ENCODE measurements around the gene CACNA1C.

Gene CACNA1C

DNA sequence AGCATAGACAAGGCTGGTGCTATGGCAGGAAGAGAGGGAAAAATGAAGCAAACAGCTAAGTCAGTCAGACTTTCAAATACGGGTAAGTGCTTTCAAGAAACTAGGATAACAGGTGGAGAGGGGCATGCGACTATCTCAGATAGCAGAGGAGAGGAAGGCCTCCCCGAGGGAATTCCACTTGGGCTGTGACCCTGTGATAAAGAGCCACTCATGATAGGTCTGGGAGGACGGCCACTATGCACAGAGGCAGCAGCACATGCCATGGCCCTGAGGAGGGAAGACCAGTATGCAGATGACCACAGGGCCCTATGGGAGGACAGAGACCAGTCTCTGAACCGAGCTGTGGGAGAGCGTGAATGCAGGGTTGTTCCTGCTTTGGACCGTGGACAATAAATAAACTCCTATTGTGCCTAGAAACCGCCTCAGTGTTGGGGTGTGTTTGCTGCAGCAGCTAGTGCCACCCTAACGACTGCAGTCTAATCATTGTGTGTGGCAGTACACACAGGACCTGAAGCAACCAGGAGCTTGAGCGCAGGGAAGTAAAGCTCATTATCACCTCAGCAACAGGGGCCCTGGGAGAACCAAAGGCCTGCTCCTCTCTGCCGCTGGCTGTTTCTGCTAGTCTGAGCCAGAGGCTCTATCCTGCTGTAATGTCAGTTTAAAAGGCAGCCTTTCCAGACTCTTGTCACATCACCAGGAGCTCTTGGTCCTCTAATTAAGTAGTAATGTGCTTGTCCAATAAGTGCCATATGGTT, 119.1 kb downstream of the CACNA1C start:
- DNase-seq (ENCODE audit: low spot score), result no peak

DNA sequence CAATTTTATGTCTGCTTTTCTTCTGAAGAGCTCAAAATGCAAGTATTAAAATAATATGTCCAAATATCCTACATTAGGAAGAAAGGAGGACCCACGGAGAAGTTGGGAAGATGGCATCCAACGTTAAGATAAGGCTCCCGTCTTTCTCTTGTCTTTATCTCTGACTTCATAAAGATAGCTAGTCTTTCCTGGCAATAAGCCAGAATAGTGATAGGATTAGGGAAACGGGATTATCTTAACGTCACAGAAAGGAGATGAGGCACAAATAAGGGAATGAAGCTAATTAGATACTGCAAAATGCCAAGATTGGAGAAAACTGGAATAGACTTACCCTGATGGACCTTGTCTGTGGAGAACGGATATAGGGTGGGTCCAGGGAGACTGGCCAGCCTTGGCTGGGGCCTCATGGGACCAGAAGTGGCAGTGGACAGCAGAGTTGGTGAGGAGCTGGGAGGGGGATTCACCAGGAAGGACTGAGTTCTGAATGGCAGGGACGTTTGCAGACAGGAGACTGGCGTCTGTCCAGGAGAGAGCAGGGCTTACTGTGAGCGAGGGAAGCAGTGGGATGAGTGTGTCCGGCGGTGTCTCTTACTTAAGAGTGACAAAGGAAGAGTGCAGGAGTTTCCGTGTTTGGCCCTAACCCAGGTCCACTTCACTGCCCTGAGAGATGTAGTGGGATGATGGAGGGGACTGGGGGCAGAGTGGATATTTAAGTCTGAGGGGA, 119.9 kb downstream of the CACNA1C start:
- no peak for DNase-seq (ENCODE audit: low spot score)

DNA sequence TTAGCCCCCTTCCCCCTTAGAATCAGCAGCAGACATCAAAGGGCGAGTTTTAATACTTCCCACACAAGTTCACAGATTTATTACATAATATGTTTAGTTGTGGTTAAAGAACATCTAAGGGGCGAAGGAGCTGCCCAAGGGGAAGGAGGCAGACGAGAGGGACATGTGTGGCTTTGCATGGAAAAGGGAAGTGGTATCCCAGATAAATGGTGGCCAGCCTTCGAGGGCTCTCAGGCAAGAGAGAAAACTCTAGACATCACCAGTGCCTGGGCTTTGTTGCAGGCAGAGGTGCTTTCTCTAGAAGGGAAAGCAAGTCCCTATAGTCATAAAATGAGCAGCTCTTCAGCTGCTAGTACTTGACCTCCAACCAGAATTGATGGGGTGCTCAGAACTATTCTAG, 121.2 kb downstream of the CACNA1C start:
- DNase-seq (ENCODE audit: low spot score), result no peak

DNA sequence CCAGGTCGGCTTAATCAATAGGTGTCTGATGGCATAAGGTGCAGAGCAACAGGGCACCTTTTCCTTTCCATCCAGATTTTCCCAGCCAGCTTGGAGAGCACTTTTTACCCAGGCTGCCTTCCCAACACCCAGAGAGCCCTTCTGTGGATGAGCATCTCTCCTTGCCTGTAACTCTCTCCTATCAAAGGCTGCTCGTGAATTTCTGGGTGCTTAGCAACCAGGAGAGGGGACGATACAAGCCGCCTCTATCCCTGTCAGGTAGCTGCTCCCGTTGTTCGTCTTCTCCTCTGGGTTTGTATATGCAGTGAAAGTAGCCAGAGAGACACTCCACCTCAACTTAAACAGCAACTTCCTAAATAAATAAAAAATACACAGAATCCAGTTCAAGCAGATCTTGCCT, 124.2 kb downstream of the CACNA1C start:
- DNase-seq (ENCODE audit: low spot score), result no peak

DNA sequence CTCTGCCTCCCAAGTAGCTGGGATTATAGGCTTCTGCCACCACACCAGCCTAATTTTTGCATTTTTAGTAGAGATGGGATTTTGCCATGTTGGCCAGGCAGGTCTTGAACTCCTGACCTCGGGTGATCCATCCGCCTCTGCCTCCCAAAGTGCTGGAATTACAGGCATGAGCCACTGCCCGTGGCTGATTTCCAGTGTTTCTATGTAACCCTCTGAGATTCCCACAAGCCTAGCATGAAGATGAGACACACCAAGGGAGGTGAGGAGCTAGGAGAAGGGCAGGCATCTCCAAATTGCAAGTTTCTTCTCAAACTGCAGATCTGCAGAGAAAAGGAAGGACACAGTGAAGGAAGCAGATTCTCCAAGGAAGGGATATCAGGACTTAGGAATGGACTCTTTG, 125.0 kb downstream of the CACNA1C start:
- DNase-seq (ENCODE audit: low spot score), result no peak

DNA sequence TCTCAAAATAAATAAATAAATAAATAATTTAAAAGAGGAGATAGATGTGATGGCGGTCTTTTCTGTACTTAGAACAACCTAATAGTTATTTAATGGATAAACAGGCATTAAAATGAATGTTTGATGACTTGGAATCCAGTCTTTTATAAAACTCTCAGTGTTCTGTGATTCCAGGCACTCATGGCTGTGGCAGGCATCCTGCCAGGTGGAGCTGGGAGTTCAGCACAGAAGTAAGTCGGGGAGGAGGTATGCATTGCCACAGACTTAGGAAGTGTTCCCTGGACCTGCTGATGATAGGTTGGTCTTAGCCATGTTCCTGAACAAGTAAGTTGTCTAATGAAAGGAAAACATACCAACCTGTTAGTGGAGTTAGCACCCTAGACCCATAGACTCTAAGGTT, 126.3 kb downstream of the CACNA1C start:
- no peak for DNase-seq (ENCODE audit: low spot score)

DNA sequence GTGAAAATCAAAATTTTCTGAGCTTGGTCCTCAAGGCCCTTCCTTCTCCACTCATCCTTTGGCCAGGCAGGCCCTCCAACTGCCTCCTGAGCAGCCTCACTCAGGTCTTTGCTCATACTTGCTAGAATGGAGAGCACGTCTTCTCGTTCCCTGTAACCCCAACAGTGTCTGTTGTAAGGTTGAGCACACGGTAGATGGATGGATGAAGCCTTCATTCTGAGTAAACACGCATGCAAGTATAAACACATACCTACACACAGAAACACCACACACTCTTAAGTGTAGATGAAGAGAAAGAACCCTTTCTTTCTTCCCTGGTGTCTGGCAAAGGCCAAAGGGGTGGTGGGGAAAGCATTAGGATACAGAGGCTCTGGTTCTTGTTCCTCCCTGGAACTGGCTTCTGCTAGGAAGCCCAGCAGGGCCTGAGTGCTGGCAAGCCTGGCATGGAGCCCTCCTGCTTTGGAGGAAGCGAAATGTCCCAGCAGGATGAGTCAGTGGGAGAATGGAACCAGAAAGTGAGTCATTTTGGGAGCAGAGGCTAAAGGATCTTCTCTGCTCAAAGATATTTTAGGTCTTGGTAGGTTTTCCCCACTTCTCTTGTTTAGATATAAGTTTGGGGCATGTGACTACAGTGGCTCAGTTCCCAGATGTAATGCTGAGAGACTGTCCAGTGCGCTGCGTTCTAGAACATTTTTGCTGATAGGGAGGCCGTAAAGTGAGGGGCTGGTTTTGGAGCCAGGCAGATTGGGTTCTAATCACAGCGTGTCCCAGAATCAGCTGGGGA, 127.4 kb downstream of the CACNA1C start:
- no peak for DNase-seq (ENCODE audit: low spot score)

DNA sequence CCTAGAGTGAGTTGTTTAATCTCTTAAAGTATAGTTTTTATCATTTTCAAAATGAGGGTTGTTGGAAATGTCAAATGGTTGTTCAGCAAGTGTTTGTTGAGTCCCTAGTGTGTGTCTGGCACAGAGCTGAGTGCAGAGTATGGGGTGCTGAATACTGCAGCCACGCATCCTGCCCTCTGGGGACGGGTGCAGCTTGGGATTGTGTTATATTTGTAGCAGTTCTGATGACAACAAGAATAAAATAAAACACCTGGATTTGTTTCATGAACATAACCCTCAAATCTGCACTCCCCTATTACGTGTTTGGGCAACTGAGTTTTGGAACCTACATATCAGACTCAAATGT, 127.9 kb downstream of the CACNA1C start:
- no peak for DNase-seq (ENCODE audit: low spot score)

DNA sequence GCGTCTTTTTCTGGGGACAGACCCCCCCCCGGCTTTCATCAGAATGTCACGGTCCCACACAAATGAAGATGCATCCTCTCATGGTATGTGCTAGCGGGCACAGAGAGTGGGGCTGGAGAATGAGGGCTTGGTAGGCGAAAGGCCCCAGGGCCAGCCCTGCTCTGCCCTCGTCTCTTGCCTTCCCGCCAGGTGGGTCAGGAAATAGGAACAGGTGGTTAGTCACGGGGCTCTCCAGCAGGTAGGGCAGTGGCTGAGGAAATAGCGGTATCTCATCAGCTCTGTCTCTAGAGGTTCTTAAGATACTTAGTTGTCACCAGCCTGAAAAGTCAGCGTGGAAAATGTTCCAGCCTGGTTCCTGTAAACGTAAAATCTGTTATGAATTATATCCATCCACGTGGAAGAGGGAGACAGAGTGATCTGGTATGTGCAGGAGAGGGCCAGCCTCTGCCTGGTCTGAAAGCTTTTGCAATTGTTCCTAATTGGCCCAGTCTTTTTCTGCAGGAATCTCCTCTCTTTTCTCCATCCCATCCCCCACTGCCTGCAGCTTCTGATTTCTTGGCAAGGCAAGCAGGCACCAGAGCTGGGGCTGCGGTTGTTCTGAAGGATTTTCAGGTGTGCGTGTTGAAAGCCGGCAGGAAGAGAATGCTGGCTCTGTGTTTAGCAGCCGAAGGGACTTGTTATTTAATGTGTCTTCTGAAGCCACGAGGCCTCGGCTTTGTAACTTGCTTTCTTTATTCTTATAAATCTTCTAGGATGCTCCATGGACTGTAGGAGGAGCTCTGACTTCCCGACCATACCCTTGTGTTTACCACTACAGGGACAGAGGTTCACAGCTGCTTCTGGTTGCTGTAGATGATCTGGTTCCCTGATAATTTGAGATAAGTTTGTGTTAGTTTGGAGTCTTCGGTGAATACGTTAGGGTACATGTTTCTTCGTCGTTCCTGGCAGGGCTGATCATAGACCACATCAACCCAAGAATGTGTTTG, 131.1 kb downstream of the CACNA1C start:
- no peak for DNase-seq (ENCODE audit: low spot score)

DNA sequence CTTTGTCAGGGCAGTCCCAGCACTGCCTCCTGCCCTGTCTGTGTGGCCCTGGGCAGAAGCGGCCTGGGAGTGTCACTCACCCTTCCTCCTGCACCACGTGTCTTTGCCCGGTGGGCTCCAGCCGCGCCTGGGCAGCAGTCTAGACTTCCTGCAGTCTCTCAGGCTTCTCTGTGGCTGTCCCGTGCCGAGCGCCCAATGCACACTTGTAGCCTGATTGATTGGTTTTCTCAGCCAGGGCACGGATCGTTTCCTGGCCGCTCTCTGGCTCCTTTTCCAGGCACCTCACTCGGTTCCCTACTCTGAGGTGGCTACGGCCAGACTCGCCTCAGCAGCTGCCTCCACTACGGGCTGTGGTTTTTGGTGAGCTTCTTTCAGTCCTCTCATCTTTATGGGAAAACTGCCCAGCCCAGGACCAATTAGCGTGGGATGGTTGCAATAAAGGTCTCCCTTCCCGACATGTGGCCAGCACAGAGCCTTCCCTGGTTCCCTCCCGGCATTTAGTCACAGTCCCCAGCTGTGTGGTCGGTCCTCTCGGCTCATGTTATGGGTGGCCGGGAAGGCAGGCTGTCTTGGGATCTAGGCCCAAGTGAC, 133.1 kb downstream of the CACNA1C start:
- no peak for DNase-seq (ENCODE audit: low spot score)

DNA sequence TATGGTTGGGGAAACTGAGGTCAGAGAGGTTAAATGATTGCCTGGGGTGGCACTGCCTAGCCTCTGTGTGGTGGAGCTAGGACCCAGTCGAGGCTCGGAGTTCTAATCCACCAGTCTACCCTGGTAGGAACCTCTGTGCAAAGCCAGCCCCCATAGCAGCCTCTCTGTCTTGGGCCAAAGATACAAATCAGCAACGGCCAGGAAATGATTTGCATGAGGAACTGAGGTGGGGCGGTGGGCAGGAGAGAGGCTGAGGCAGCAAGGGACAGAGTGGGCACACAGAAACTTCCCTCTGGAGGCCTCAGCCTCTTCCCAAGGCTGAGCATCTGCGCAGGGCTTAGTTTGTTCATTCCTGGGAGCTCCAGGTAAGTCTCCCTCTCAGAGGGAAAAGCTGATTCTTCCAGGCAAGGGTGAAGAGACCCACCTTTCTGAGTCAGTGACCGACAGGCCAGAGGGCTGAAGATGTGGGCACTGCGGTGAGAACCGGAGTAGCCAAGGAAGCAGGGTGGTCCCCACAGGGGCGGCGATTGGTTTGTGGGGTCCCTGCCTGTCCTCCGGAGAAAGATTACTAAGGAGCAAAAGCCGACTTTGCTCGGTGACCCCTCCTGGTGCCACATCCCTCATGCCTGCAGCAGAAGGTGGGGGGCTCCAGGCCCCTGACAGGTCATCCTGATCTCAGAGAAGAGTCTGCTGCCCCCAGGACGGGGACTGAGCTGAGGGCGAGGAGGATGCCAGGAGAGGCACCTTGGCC, 134.6 kb downstream of the CACNA1C start:
- peak; percentile 52 for DNase-seq (ENCODE audit: low spot score)

DNA sequence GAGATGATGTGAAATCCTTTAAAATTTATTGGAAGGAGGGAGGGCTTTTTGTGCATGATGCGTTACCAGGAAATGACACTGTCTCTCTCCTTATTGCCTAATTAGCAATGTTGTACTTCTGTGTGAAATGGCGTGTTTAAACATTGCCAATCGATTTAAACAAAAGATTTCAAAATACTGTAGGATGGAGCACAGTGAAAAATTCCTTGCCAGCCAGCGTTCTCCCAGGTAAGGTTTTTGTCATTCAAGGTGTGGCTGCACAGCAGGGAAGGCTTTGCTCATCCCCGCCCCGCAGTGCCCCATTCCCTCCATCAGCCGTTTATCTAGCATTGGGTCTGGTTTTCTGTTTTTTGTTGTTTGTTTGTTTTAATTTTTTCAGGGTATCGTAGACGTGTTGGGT, 137.3 kb downstream of the CACNA1C start:
- no peak for DNase-seq (ENCODE audit: low spot score)

DNA sequence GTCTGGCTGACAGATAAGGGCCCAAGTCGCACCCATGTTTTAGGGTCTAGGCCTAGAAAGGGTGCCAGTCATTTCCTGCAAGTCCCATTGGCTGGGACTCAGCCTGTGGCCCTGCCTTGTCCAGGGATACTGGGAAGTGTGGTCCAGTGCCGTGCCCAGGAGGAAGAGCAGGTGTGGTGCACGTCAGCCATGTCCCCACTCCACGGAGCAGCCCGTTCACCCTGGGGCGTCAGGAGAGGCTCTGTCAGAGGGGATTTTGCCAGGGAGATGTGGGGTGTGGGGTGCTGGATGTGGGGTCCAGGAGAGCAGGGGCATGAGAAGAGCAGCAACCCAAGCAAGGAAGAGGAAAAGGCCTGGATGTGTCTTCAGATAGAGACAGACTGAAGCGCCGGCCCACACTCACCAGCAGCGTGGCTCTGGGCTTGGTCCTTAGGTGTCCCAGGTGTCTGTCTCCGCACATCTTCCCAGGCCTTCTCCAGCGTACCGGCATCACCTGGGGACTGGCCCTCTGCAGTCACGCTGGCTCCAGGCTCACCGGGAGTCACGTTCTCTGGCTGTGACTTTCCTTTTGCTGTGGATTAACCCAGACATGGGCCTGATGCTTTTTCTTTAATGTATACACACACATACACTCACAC, 138.2 kb downstream of the CACNA1C start:
- DNase-seq (ENCODE audit: low spot score), result no peak

DNA sequence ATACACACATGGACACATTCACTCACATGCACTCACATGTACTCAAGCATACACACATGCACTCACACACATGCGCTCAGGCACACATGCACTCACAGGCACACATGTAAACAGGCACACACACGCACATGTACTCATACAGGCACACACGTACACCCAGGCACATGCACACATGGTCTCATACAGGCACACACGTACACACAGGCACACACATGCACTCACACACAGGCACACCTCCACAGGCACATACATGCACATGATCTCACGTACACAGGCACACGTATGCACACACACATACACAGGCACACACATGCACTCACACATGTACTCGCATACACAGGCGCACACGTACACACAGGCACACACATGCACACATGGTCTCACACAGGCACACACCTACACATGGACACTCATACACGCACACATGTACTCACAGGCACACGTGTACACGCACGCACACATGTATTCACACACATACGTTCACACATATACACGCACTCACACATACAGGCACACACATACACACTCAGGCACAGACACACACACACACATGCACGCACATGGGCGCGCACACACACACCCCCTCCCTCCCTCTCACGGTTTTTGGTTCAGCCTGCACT, 138.9 kb downstream of the CACNA1C start:
- no peak for DNase-seq (ENCODE audit: low spot score)

DNA sequence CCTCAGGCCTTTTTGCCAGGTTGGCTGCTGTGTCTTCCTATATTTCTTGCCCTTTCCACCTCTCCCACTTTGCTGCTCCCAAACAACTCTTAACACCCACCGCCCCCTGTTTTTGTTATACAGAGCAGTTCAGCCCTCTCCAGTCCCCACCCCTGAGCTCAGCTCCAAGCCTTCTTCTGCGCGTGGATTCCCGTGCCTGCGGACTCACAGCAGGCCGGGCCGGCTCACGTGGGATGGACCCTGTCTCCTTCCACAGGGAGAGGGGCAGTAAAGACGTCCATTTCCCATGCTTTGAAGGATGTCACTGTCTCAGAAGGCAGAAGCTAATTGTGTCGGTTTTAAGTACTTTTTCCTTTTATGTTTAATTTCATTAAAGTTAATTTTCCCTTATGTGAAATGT, 139.4 kb downstream of the CACNA1C start:
- DNase-seq (ENCODE audit: low spot score), result no peak

DNA sequence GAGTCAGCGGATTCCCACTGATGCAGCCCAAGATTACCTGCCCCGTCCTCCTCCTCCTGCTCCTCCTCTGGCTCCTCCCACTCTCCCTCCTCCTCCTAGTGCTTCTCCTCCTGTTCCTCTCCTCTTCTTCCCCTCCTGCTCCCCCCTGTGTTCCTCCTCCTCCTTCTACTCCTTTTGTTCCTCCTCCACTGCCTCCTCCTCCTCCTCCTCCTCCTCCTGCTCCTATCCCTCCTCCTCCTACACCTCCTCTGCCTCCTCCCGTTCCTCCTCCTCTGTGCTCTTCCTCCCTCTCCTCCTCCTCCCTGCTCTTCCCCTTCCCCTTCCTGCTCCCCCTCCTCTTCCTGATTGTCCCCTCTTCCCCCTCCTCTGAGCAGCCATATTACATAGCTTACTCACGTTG, 141.3 kb downstream of the CACNA1C start:
- no peak for DNase-seq (ENCODE audit: low spot score)

DNA sequence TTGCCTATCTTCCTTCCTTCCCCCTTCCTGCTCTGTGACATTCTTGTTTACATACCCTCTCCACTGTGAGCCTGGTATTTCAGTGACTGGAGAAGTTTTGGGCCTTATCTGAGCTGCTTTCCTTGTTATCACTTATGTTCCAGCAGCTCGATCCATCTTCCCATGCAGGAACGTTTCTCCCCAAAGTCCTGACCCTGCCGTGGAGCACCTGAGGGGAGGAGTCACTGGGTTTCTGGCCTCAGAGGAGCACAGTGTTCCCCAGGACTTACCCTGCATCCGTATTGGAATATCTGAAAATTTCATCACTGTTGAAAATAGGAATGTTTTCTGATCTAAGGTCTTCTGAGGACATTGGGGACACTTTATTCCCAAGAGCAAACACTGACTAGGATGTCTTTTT, 141.8 kb downstream of the CACNA1C start:
- no peak for DNase-seq (ENCODE audit: low spot score)

DNA sequence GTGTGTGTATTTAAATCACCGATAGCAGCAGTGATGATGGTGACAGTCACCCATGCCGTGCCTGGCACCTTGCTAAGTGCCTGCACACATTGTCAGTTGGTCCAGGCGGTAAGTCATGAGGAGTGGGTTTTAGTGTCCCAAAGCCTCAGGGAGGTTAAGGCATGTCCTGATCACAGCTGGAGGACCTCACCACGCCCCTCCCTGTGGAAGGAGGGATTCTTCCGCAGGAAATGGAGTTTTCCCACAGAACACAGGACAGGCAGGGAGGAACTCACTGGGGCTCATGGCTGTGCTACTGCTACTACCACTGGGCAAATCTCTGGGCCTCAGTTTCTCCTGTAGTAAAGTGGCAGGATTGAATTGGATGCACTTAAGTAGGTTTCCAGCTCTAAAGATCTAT, 142.3 kb downstream of the CACNA1C start:
- DNase-seq (ENCODE audit: low spot score), result no peak

DNA sequence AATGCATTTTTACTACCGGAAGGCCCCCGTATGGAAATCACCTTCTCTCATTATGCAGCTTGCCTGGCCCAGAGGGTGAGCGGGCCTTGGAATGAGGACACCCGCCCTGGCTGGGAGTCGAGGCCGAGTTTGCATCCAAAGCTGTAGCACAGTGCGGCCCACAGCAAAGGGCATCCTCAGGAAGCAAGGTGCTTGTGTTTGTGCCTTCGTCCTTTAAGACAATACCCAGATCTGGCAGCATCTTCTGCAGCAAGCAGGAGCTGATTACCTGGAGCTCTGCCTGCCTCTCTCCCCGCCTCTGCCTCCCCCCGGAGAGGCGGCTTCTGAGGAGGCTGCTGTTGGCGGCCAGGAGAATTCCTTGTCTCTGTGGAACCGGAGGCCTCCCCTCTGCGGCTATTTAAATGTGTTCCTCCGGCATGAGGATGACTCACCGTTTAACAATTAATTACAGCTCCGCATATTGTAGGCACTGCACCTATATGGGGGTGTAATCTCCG, 145.3 kb downstream of the CACNA1C start:
- DNase-seq (ENCODE audit: low spot score), result no peak

DNA sequence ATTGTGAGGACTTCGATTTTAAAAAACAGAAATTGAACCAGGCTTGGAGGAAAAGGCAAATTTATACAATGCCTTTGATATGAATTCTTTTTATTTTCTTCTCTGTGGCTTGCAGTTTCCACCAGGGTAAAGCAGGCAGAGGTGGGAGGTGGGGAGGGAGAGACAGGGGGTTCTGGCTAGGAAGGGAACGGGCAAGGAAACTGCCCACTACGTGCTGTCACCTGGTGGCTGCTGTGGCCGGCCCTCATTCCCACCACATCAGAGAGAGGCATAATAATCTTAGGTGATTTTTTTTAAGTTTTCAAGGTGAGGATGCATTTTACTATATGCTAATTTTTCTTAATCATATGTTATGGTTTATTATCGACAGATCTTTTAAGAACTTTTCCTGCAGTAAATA, 145.8 kb downstream of the CACNA1C start:
- no peak for DNase-seq (ENCODE audit: low spot score)

Measured in NAMALWA (cell line).